Testis (tissue), 2 donors: ENCODE results near the gene LMNB1.

ENCODE experiments used
- CTCF ChIP-seq, 3 experiments: fragments of 450-650 bp in 2 of 3; fragments of 200-600 bp in 1 of 3; sonication (generic) in 1 of 3; IDR thresholded peaks; one replicate each; pipeline ENCODE4 v1.5.1; 2016 to 2019; ENCODE audit warnings: antibody characterized with exemption in 3 of 3, mild to moderate bottlenecking in 2 of 3, moderate library complexity in 1 of 3
- POLR2A ChIP-seq: fragments of 450-650 bp; IDR thresholded peaks from one replicate; pipeline ENCODE4 v1.6.1; 2017; ENCODE audit warnings: antibody characterized with exemption, mild to moderate bottlenecking, moderate library complexity

- no peak for TF ChIP-seq CTCF (IDR thresholded peaks at IDR 0.05)
- no peak for TF ChIP-seq POLR2A
Observed at GRCh38 chr5:126755593-126755992, 21.3 kb upstream of the LMNB1 start.
